ENCODE measurements around the gene FAM204A. TPM values are rescaled to one million over a fixed set of nuclear protein-coding genes. Genes with fewer than 3 reads are reported as not detected.

FAM204A gene
- total and polyA plus RNA-seq, 9 donors, result 22.9 to 82.1 (median 68.9) TPM

DNA sequence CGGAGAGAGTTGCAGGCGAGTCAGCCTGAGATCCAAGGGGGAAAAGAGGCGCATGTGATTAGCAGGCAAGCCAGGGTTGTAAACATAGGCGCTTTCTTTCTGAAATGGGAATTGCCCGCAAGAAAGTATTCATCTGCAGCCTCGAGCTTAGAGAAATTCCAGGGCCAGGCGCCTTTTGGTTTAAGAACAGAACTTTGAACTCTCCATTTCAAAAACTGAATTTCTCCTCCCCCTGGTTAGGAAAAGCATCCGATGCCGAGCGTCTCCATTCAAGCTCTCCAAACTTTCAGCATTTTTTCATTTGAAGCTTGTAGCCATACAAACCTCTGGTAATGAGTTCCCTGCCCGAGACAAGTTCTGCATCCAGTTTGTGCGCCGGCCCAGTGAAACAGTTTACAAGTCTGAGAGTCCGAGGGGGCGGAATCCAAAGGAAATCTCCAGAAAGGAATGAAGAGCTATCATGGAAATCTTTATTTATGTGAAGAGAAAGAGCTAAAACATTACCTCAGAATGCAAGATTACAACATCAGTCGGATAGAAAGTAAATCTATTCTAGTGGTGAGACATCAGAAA, 69.9 kb downstream of the FAM204A start:
- no peaks in the 10 kb centered on the region for H3K36me3 ChIP-seq
- intact Hi-C loops (cut with DNase I), result no loop called here
- no peak for DNase-seq
- no peaks in the 10 kb centered on the region for H3K27me3 ChIP-seq
- TF ChIP-seq POLR2A (IDR thresholded peaks at IDR 0.05), result no peak
- H3K4me3 ChIP-seq, result peak overlapping the region; percentile 17
- H3K9me3 ChIP-seq, result no peaks in the 10 kb centered on the region
- WGBS, 3 donors, result 4 to 6% (median 5%) methylated on average over 16 of the region's 16 CpGs
- peaks cover 14% of the 10 kb centered on the region for H3K4me1 ChIP-seq (ENCODE audit: insufficient read depth)
- peak overlapping the region in 1 of 2 donors; percentile 33 for H3K27ac ChIP-seq

DNA sequence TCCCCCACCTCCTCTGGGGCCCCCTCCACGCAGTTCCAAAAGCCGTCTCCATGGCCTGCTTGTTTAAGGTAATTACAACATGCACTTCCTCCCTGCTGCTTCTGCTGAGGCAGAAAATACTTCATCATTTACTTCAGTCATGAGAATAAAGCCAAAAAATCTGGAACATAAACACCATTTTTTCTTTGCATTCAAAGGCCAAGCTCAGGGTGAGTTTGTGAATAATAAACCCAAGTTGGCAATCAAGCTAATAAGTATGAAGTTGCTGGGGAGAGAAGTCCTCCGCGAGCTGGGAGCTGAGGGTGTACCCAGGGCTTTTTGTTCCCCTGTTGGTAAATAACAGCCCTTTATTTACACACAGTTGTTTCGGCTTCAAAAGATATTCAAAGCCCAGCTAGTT, 70.5 kb downstream of the FAM204A start:
- 22 to 24% (median 23%) methylated on average over 5 of the region's 5 CpGs for WGBS, 3 donors
- Histone ChIP-seq H3K9me3 (no peaks in the 10 kb centered on the region), H3K27ac (peak overlapping the region in 1 of 2 donors; percentile 33), H3K36me3 (no peaks in the 10 kb centered on the region), H3K4me3 (peak overlapping the region; percentile 17), H3K4me1 (ENCODE audit: insufficient read depth) (peaks cover 14% of the 10 kb centered on the region), H3K27me3 (no peaks in the 10 kb centered on the region)
- DNase-seq, result no peak
- intact Hi-C loops (cut with DNase I), result no loop called here
- TF ChIP-seq EP300 (IDR thresholded peaks at IDR 0.05) (no peak), POLR2A (IDR thresholded peaks at IDR 0.05) (no peak)
- TF ChIP-seq, protein P1, sequence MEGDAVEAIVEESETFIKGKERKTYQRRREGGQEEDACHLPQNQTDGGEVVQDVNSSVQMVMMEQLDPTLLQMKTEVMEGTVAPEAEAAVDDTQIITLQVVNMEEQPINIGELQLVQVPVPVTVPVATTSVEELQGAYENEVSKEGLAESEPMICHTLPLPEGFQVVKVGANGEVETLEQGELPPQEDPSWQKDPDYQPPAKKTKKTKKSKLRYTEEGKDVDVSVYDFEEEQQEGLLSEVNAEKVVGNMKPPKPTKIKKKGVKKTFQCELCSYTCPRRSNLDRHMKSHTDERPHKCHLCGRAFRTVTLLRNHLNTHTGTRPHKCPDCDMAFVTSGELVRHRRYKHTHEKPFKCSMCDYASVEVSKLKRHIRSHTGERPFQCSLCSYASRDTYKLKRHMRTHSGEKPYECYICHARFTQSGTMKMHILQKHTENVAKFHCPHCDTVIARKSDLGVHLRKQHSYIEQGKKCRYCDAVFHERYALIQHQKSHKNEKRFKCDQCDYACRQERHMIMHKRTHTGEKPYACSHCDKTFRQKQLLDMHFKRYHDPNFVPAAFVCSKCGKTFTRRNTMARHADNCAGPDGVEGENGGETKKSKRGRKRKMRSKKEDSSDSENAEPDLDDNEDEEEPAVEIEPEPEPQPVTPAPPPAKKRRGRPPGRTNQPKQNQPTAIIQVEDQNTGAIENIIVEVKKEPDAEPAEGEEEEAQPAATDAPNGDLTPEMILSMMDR (IDR thresholded peaks at IDR 0.05), result no peak

DNA sequence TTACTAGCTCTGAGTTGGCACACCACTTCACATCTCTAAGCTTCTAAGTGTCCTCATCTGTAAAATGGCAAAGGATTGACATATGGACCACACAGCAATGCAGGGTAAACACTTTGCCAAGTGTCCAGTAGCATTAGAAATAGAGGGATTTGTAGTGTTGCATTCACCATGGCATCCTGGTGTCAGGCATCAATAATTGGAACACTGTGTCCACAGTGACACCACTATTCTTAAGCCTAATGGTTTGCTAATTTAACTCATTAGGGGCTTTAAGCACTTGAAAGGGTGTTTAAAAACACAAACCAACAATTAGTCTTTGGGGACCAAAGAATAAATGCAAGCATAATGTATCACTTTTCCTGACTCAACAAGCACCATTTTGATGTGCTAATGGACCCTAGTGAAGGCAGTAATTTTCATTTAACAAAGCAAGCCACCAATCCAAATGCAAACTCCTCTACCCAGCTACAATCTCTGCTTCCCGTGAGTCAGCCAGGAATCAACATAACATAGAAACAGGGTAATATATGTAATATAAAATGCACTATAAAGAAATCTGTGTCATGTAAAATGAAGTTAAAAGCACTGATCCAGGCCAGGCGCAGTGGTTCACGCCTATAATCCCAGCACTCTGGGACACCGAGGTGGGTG, 75.9 kb downstream of the FAM204A start:
- DNase-seq, result no peak
- H3K9me3 ChIP-seq, result no peaks in the 10 kb centered on the region
- TF ChIP-seq POLR2A (IDR thresholded peaks at IDR 0.05) (no peak), EP300 (IDR thresholded peaks at IDR 0.05) (no peak)
- TF ChIP-seq, protein P1 (IDR thresholded peaks at IDR 0.05), result no peak
- H3K4me3 ChIP-seq, result no peak overlapping the region
- peaks cover 2% of the 10 kb centered on the region for H3K4me1 ChIP-seq (ENCODE audit: insufficient read depth)
- H3K27ac ChIP-seq, result no peak overlapping the region
- WGBS, 3 donors, result 84 to 90% (median 87%) methylated on average over 4 of the region's 4 CpGs
- no peaks in the 10 kb centered on the region for H3K27me3 ChIP-seq
- no peaks in the 10 kb centered on the region for H3K36me3 ChIP-seq
- intact Hi-C loops (cut with DNase I), result no loop called here

DNA sequence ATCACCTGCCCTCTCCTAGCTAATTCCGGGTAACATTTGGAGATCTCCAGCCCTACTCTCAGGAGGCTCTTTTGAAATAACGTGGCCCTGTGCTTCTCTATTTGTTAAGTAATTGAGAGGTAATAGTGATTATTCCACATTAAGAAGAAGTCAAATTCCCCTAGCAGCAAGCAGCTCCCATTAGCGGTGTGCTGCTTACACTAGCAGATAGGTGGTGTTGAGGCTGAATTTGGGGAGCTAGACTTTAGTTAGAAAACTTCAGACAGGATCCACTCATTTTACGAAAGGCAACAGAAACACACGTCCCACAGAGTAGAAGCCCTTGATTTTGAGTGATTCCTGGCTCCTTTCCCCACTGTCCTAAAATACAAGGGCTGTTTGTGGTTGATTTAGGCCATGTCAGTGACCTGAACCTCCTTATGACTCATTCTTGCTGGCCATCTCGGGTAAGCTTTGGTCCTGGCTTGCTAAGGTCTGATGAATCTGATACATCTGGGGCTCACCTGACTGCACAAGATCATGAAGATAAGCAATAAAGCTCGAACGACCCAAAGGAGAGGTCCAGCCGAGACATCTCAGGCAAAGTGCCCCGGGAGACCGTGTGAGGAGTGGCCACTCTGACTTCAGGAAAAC, 77.2 kb downstream of the FAM204A start:
- H3K4me3 ChIP-seq, result no peak overlapping the region
- H3K4me1 ChIP-seq (ENCODE audit: insufficient read depth), result no peaks in the 10 kb centered on the region
- intact Hi-C loops (cut with DNase I), result no loop called here
- no peaks in the 10 kb centered on the region for H3K27me3 ChIP-seq
- no peak for TF ChIP-seq POLR2A (IDR thresholded peaks at IDR 0.05)
- TF ChIP-seq, protein P1 (IDR thresholded peaks at IDR 0.05), result no peak
- TF ChIP-seq EP300 (IDR thresholded peaks at IDR 0.05), result no peak
- H3K9me3 ChIP-seq, result no peaks in the 10 kb centered on the region
- 66 to 73% (median 68%) methylated on average over 11 of the region's 11 CpGs for WGBS, 3 donors
- no peak for DNase-seq
- H3K27ac ChIP-seq, result no peak overlapping the region
- no peaks in the 10 kb centered on the region for H3K36me3 ChIP-seq

DNA sequence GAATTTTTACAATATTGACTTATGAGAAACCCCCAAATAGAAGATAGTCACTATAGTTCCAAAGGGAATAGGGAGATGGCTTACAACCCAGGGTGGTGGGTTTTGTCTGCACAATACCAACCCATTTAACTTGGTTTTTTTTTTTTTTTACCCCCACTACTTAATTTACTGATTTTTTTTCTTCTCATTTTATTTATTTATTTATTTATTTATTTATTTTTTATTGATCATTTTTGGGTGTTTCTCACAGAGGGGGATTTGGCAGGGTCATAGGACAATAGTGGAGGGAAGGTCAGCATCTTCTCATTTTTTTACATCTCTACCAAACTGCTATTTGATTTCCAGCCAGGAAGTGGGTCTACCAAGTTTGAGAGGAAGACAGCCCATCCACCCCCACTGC, 77.9 kb downstream of the FAM204A start:
- no peak overlapping the region for H3K4me3 ChIP-seq
- no peaks in the 10 kb centered on the region for H3K9me3 ChIP-seq
- DNase-seq, result no peak
- H3K4me1 ChIP-seq (ENCODE audit: insufficient read depth), result no peaks in the 10 kb centered on the region
- no peaks in the 10 kb centered on the region for H3K27me3 ChIP-seq
- H3K36me3 ChIP-seq, result no peaks in the 10 kb centered on the region
- intact Hi-C loops (cut with DNase I), result no loop called here
- no peak overlapping the region for H3K27ac ChIP-seq
- TF ChIP-seq EP300 (IDR thresholded peaks at IDR 0.05), result no peak
- TF ChIP-seq, protein P1 (IDR thresholded peaks at IDR 0.05), result no peak
- TF ChIP-seq POLR2A (IDR thresholded peaks at IDR 0.05), result no peak
